ENCODE data around the gene OLR1.

The OLR1 gene

DNA sequence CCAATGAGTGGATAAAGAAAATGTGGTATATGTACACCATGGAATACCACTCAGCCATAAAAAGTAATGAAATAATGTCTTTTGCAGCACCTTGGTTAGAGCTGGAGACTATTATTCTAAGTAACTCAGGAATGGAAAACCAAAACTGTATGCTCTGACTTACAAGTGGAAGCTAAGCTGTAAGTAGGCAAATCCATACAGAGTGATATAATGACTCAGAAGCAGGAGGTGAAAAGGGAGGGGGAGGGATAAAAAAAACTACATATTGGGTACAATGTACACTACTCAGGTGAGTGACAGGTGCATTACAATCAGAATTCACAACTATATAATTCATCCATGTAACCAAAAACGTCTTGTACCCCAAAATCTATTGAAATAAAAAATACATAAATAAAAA is 58.0 kb downstream of the OLR1 start:
- TF ChIP-seq TAF1 (IDR thresholded peaks at IDR 0.05; ENCODE audit: borderline replicate concordance, insufficient read depth, low read length) (no peak), SIN3A (IDR thresholded peaks at IDR 0.05; ENCODE audit: borderline replicate concordance, insufficient read depth, low read length) (no peak), POLR2AphosphoS5 (IDR thresholded peaks at IDR 0.05; ENCODE audit: low read depth, low read length) (no peak), FOXP2 (optimal IDR thresholded peaks at IDR 0.05; ENCODE audit: borderline replicate concordance, extremely low read depth, extremely low read length, insufficient read depth) (no peak)
- TF ChIP-seq, protein P1, sequence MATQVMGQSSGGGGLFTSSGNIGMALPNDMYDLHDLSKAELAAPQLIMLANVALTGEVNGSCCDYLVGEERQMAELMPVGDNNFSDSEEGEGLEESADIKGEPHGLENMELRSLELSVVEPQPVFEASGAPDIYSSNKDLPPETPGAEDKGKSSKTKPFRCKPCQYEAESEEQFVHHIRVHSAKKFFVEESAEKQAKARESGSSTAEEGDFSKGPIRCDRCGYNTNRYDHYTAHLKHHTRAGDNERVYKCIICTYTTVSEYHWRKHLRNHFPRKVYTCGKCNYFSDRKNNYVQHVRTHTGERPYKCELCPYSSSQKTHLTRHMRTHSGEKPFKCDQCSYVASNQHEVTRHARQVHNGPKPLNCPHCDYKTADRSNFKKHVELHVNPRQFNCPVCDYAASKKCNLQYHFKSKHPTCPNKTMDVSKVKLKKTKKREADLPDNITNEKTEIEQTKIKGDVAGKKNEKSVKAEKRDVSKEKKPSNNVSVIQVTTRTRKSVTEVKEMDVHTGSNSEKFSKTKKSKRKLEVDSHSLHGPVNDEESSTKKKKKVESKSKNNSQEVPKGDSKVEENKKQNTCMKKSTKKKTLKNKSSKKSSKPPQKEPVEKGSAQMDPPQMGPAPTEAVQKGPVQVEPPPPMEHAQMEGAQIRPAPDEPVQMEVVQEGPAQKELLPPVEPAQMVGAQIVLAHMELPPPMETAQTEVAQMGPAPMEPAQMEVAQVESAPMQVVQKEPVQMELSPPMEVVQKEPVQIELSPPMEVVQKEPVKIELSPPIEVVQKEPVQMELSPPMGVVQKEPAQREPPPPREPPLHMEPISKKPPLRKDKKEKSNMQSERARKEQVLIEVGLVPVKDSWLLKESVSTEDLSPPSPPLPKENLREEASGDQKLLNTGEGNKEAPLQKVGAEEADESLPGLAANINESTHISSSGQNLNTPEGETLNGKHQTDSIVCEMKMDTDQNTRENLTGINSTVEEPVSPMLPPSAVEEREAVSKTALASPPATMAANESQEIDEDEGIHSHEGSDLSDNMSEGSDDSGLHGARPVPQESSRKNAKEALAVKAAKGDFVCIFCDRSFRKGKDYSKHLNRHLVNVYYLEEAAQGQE (IDR thresholded peaks at IDR 0.05; ENCODE audit: insufficient read depth in 1 of 2, low read depth in 2 of 2, low read length in 2 of 2), result no peak

DNA sequence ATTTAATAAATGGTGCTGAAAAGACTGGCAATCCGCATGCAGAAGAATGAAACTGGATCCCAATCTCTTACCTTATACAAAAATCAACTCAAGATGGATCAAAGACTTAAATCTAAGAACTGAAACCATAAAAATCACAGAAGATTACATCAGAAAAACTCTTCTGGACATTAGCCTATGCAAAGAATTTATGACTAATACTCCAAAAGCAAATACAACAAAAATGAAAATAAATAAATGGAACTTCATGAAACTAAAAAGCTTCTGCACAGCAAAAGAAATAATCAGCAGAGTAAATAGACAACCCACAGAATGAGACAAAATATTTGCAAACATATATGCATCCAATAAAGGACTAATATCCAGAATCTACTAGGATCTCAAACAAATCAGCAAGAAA is 58.9 kb downstream of the OLR1 start:
- TF ChIP-seq TAF1 (IDR thresholded peaks at IDR 0.05; ENCODE audit: borderline replicate concordance, insufficient read depth, low read length) (no peak), SIN3A (IDR thresholded peaks at IDR 0.05; ENCODE audit: borderline replicate concordance, insufficient read depth, low read length) (no peak), POLR2AphosphoS5 (IDR thresholded peaks at IDR 0.05; ENCODE audit: low read depth, low read length) (no peak), FOXP2 (optimal IDR thresholded peaks at IDR 0.05; ENCODE audit: borderline replicate concordance, extremely low read depth, extremely low read length, insufficient read depth) (no peak)
- TF ChIP-seq, protein P1 (IDR thresholded peaks at IDR 0.05; ENCODE audit: insufficient read depth in 1 of 2, low read depth in 2 of 2, low read length in 2 of 2), result no peak

DNA sequence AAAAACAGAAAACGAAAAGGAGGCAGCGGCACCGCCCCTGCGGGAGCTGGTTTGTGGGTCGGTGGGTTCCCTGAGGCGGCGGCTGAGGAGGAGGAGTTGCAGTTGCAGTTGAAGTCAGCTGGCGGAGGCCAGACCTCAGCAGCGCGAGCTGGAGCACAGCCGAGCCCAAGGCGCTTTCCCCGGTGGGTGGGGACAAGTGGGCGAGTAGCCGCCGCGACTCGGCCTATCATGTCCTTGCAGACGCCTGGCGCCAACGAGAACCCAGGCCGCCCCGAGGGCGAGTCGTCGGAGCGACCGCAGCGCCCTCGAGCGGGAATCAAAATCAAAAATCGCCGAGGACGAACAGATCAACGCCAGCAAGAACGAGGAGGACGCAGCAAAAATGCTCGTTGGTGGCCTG is 60.5 kb downstream of the OLR1 start:
- no peak for TF ChIP-seq POLR2AphosphoS5 (IDR thresholded peaks at IDR 0.05; ENCODE audit: low read depth, low read length)
- no peak for TF ChIP-seq FOXP2 (optimal IDR thresholded peaks at IDR 0.05; ENCODE audit: borderline replicate concordance, extremely low read depth, extremely low read length, insufficient read depth)
- no peak for TF ChIP-seq TAF1 (IDR thresholded peaks at IDR 0.05; ENCODE audit: borderline replicate concordance, insufficient read depth, low read length)
- TF ChIP-seq SIN3A (IDR thresholded peaks at IDR 0.05; ENCODE audit: borderline replicate concordance, insufficient read depth, low read length), result no peak
- TF ChIP-seq, protein P1 (IDR thresholded peaks at IDR 0.05; ENCODE audit: insufficient read depth in 1 of 2, low read depth in 2 of 2, low read length in 2 of 2), result no peak

DNA sequence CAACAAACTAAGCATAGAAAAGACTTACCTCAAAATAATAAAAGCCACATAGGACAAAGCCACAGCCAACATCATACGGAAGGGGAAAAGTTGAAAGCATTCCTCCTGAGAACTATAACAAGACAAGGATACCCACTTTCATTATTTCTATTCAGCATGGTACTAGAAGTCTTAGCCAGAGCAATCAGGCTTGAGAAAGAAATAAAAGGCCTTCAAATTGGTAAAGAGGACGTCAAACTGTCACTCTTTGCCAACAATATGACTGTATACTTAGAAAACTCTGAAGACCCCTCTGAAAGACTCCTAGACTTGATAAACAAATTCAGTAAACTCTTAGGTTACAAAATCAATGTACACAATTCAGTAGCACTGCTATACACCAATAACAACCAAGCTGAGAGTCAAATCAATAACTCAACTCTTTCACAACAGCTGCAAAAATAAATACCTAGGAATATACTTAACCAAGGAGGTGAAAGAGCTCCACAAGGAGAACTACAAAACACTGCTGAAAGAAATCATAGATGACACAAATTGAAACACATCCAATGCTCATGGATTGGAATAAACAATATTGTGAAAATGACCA is 61.6 kb downstream of the OLR1 start:
- TF ChIP-seq, protein P1 (IDR thresholded peaks at IDR 0.05; ENCODE audit: insufficient read depth in 1 of 2, low read depth in 2 of 2, low read length in 2 of 2), result no peak
- TF ChIP-seq TAF1 (IDR thresholded peaks at IDR 0.05; ENCODE audit: borderline replicate concordance, insufficient read depth, low read length) (no peak), FOXP2 (optimal IDR thresholded peaks at IDR 0.05; ENCODE audit: borderline replicate concordance, extremely low read depth, extremely low read length, insufficient read depth) (no peak), POLR2AphosphoS5 (IDR thresholded peaks at IDR 0.05; ENCODE audit: low read depth, low read length) (no peak), SIN3A (IDR thresholded peaks at IDR 0.05; ENCODE audit: borderline replicate concordance, insufficient read depth, low read length) (no peak)

Measured in PFSK-1 (cell line).